IMR-90 (cell line): ENCODE measurements around the gene DISC1. TPM values are rescaled to one million over a fixed set of nuclear protein-coding genes. Genes with fewer than 3 reads are reported as not detected.
A peak's percentile ranks its signal among the peaks of the same experiment; 100 is the strongest.

Experiments
- ATAC-seq: fragments of 200-7000 bp; cut with Tn5 transposase; 2 replicates; pipeline ENCODE4 v1.9.1; 2020; ENCODE audit warnings: low read depth, mild to moderate bottlenecking, moderate library complexity
- BruUV-seq: library from RNA; stranded (reverse); fragments of 400-500 nt; replicated peaks from 2 replicates; lab custom pipeline; 2021; lab: Mats Ljungman, UMichigan
- CTCF ChIA-PET: fragments of 300-600 bp; formaldehyde crosslinking; extraction: SDS; loops from one replicate; lab custom pipeline; 2021; ENCODE audit warnings: antibody characterized with exemption; lab: Yijun Ruan, JAX
- POLR2A ChIA-PET: fragments of 300-600 bp; sonication (Branson Sonifier 250); formaldehyde crosslinking; loops from one replicate; lab custom pipeline; 2022; ENCODE audit warnings: antibody characterized with exemption; ENCODE audit not compliant: unreplicated experiment; lab: Charles Lee
- DNase-seq: peaks from one replicate; pipeline ENCODE4 v3.0.0; 2013
- H2AFZ ChIP-seq: replicated peaks from 2 replicates; pipeline ENCODE3; 2013; ENCODE audit warnings: low read length, mild to moderate bottlenecking; ENCODE audit not compliant: poor library complexity
- H2AK5ac ChIP-seq: 2 replicates; pipeline ENCODE4 v1.6.1; 2013; ENCODE audit warnings: low read depth, low read length, inconsistent platforms
- H2AK9ac ChIP-seq: replicated peaks from 2 replicates; pipeline ENCODE3; 2013; ENCODE audit warnings: mild to moderate bottlenecking, low read depth, low read length, moderate library complexity; ENCODE audit not compliant: poor library complexity
- H2BK120ac ChIP-seq: 2 replicates; pipeline ENCODE4 v1.6.1; 2013; ENCODE audit warnings: low read depth, low read length, inconsistent platforms
- H2BK15ac ChIP-seq: 3 replicates; pipeline ENCODE4 v1.6.1; 2013; ENCODE audit warnings: low read depth, low read length, inconsistent platforms
- H2BK20ac ChIP-seq: 2 replicates; pipeline ENCODE4 v1.6.1; 2013; ENCODE audit warnings: low read depth, mild to moderate bottlenecking, inconsistent platforms, low read length, moderate library complexity
- H2BK5ac ChIP-seq: 2 replicates; pipeline ENCODE4 v1.6.1; 2013; ENCODE audit warnings: mild to moderate bottlenecking, low read depth, low read length, inconsistent platforms; ENCODE audit not compliant: poor library complexity, severe bottlenecking
- H3K14ac ChIP-seq: replicated peaks from 2 replicates; pipeline ENCODE4 v1.6.1; 2013; ENCODE audit warnings: low read depth, low read length, inconsistent platforms
- H3K18ac ChIP-seq: 2 replicates; pipeline ENCODE4 v1.6.1; 2013; ENCODE audit warnings: low read depth, low read length, control low read depth
- H3K23ac ChIP-seq: 2 replicates; pipeline ENCODE4 v1.6.1; 2013; ENCODE audit warnings: low read depth, low read length, inconsistent platforms
- H3K27ac ChIP-seq: 2 replicates; pipeline ENCODE4 v1.5.1; 2013; ENCODE audit warnings: mild to moderate bottlenecking, control low read depth, low read length; ENCODE audit not compliant: insufficient read depth
- H3K27me3 ChIP-seq: 2 replicates; pipeline ENCODE4 v1.6.1; 2013; ENCODE audit warnings: low read length; ENCODE audit not compliant: control insufficient read depth, insufficient read depth
- H3K36me3 ChIP-seq: 2 replicates; pipeline ENCODE4 v1.6.1; 2013; ENCODE audit warnings: low read length, mixed read lengths; ENCODE audit not compliant: control insufficient read depth, insufficient read depth
- H3K4ac ChIP-seq: 2 replicates; pipeline ENCODE4 v1.6.1; 2013; ENCODE audit warnings: low read depth, low read length, inconsistent platforms
- H3K4me1 ChIP-seq: 2 replicates; pipeline ENCODE4 v1.6.1; 2013; ENCODE audit warnings: low read length, mixed read lengths; ENCODE audit not compliant: control insufficient read depth, insufficient read depth
- H3K4me2 ChIP-seq: 2 replicates; pipeline ENCODE4 v1.6.1; 2013; ENCODE audit warnings: low read depth, mild to moderate bottlenecking, control low read depth, low read length, moderate library complexity
- H3K4me3 ChIP-seq: 2 replicates; pipeline ENCODE4 v1.5.1; 2013; ENCODE audit warnings: low read depth, mild to moderate bottlenecking, control low read depth, low read length, moderate library complexity; ENCODE audit not compliant: insufficient read depth
- H3K56ac ChIP-seq: 2 replicates; pipeline ENCODE4 v1.6.1; 2013; ENCODE audit warnings: low read length, inconsistent platforms; ENCODE audit not compliant: insufficient read depth; ENCODE audit errors: extremely low read depth
- H3K79me1 ChIP-seq, 2 experiments: 2 replicates each; pipeline ENCODE4 v1.6.1; 2013; ENCODE audit warnings: low read length in 2 of 2, inconsistent platforms in 1 of 2, low read depth in 1 of 2
- H3K9ac ChIP-seq: 2 replicates; pipeline ENCODE4 v1.6.1; 2013; ENCODE audit warnings: low read depth, low read length, control low read depth
- H3K9me1 ChIP-seq: 2 replicates; pipeline ENCODE4 v1.6.1; 2013; ENCODE audit warnings: low read length, inconsistent platforms; ENCODE audit not compliant: insufficient read depth
- H3K9me3 ChIP-seq: 2 replicates; pipeline ENCODE4 v1.6.1; 2013; ENCODE audit warnings: low read length; ENCODE audit not compliant: control insufficient read depth, insufficient read depth
- H4K20me1 ChIP-seq: 2 replicates; pipeline ENCODE4 v1.6.1; 2013; ENCODE audit warnings: low read length, inconsistent platforms; ENCODE audit not compliant: insufficient read depth
- H4K5ac ChIP-seq: 2 replicates; pipeline ENCODE4 v1.6.1; 2013; ENCODE audit warnings: mild to moderate bottlenecking, low read depth, low read length, control low read depth
- H4K8ac ChIP-seq, 2 experiments: 2 replicates each; pipeline ENCODE4 v1.6.1; 2013; ENCODE audit warnings: low read depth in 2 of 2, low read length in 2 of 2, control low read depth in 1 of 2, inconsistent platforms in 1 of 2
- H4K91ac ChIP-seq: 2 replicates; pipeline ENCODE4 v1.6.1; 2013; ENCODE audit warnings: low read depth, low read length, inconsistent platforms; ENCODE audit not compliant: insufficient read depth
- FOS ChIP-seq: fragments of 150-350 bp; IDR thresholded peaks from 2 replicates; pipeline ENCODE4 v1.6.1; 2016; ENCODE audit warnings: low read depth, low read length
- MAFK ChIP-seq: IDR thresholded peaks from 2 replicates; pipeline ENCODE4 v1.6.1; 2012; ENCODE audit warnings: low read depth, low read length, improper control_type of control experiment
- WGBS, 2 experiments: methylation state at CpG; one replicate each; pipeline versions ENCODE4 v1.1.5 to v1.1.7; 2013; ENCODE audit warnings: missing lambda C conversion rate in 2 of 2; ENCODE audit not compliant: insufficient read length in 1 of 2; ENCODE audit errors: extremely low coverage in 2 of 2; 5-methylcytosine and 5-hydroxymethylcytosine counted together
- dilution Hi-C: fragments of 300-500 bp; cut with HindIII; formaldehyde crosslinking; loops from one replicate; pipeline ENCODE4 v1.14.3; 2018; ENCODE audit warnings: low sequenced_read_pairs; ENCODE audit not compliant: unreplicated experiment
- in situ Hi-C: fragments of 300-500 bp; cut with MboI; formaldehyde crosslinking; loops from 3 replicates; pipeline ENCODE4 v1.14.3; 2019; ENCODE audit warnings: low sequenced_read_pairs, inconsistent platforms, mixed read lengths
- intact Hi-C: fragments of 100-400 bp; cut with micrococcal nuclease; formaldehyde crosslinking; loops from 2 replicates; pipeline ENCODE4 v1.10.0; 2022
- polyA plus RNA-seq, 3 experiments: library from polyadenylated mRNA; depleted of rRNA; stranded (reverse); fragments of >200 nt; gene quantifications; 2 replicates each; pipeline ENCODE4 v1.2.3, GENCODE V29; 2012; ENCODE audit warnings: low replicate concordance in 1 of 3
- total RNA-seq: library from RNA; depleted of rRNA; stranded (reverse); fragments of >200 nt; gene quantifications from 2 replicates; pipeline ENCODE4 v1.2.3, GENCODE V29; 2012

The DISC1 gene
- total and polyA plus RNA-seq, 2 of the 4 experiments (the other 2 are of a cell fraction): 2.2 to 7.0 TPM

DNA sequence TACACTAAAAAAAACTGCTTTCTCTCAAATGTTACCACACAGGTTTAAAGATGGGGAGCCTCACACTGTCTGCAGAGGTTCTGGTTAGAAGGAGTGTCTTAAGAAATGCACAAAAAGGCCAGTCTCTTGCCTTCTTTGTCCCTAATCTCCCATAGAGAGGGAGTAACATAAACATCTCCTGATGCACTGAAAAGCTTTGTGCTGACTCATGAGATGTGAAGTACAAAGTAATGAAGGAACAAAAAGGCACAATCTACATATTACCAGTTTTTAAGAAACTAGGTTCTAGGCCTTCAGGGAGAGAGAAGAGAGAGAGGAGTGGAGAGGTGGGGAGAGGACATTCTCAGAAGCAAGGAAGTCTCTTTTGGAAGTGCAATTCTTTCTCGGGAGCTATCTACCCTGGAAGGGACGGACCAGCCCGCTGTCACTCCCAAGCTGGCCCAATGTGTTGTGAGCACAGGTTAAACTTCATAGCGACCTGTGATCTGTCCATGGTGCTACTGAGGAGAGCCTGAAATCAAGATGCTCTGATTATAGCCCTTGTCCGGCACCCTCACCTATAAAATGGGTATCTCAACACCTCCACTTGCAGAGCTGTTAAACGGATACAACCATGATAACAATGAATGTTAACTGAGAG lies 458.1 kb downstream of the DISC1 start:
- Histone ChIP-seq H3K27me3 (no peaks in the 10 kb centered on the region; the same call in 1 of the 2 replicates), H4K91ac (no peak overlapping the region)
- in situ Hi-C loops: no loop called here

More for the DNA sequence above, 458.1 kb downstream of the DISC1 start:
- H3K9me1 ChIP-seq: no peaks in the 10 kb centered on the region
- no peaks in the 10 kb centered on the region for H3K79me1 ChIP-seq
- no peak overlapping the region for H3K4me2 ChIP-seq
- no peak overlapping the region for H3K14ac ChIP-seq
- 64% methylated on average over 3 of the region's 6 CpGs; no CpG with 5 or more reads in 1 of the 2 experiments for WGBS, 2 experiments
- peak; percentile 37 for DNase-seq
- H2AK9ac ChIP-seq: peak overlapping the region; percentile 48
- no peak overlapping the region for H3K56ac ChIP-seq
- no peak overlapping the region for H3K9ac ChIP-seq
- H4K8ac ChIP-seq: no peak overlapping the region
- intact Hi-C loops (no loop called here), dilution Hi-C loops (no loop called here)
- no peak overlapping the region for H2BK120ac ChIP-seq
- no peaks in the 10 kb centered on the region for H3K36me3 ChIP-seq
- CTCF ChIA-PET: no interaction called here
- H3K23ac ChIP-seq: no peak overlapping the region
- no peak overlapping the region for H4K5ac ChIP-seq
- no peak overlapping the region for H2AFZ ChIP-seq
- H2BK20ac ChIP-seq: no peak overlapping the region
- no peaks in the 10 kb centered on the region for H3K9me3 ChIP-seq
- H2BK15ac ChIP-seq: no peak overlapping the region
- H3K4ac ChIP-seq: no peak overlapping the region
- peak; percentile 84 for ATAC-seq
- TF ChIP-seq MAFK (peak; percentile 89), FOS (no peak)
- no peaks in the 10 kb centered on the region for H4K20me1 ChIP-seq
- H2BK5ac ChIP-seq: no peak overlapping the region
- BruUV-seq: no TSS peak
- H3K4me3 ChIP-seq: no peak overlapping the region
- no peak overlapping the region for H3K18ac ChIP-seq
- POLR2A ChIA-PET: no interaction called here
- no peak overlapping the region for H2AK5ac ChIP-seq
- no peak overlapping the region for H3K27ac ChIP-seq
- no peaks in the 10 kb centered on the region; the same call in 1 of the 2 replicates for H3K4me1 ChIP-seq
